ENCODE measurements around the gene UCHL5.
A peak's percentile ranks its signal among the peaks of the same experiment; 100 is the strongest.
"Not testable (repeated sequence)": the region's sequence is repeated elsewhere in the genome, so short reads cannot be mapped to it uniquely, and the experiment has no call there.

UCHL5 gene

DNA sequence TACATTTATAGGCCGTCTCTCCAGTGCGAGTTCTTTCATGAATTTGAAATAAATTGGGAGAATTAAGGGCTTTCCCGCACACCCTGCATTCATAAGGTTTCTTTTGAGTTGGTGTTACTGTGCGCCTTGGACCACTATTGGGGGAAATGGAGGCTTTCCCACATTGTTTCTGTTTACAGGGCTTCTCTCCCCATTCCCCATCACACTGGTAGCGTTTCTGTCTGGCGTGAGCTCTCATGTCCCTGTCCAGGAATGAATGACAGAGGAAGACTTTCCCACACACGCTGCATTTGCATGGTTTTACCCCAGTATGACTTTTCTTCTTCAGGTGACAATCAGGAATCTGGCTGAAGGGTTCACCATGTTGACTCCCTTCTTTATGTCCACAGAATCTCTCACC lies 65.0 kb downstream of the UCHL5 start:
- H3K27ac Mint-ChIP-seq: no peak overlapping the region
- peaks cover 5% of the 10 kb centered on the region for H3K36me3 Mint-ChIP-seq
- no peaks in the 10 kb centered on the region for H3K9me3 Mint-ChIP-seq
- DNase-seq (ENCODE audit: low spot score in 2 of 2) (no peak), ATAC-seq (no peak)
- peaks cover 16% of the 10 kb centered on the region for H3K4me1 Mint-ChIP-seq
- no peak overlapping the region for H3K4me3 Mint-ChIP-seq

DNA sequence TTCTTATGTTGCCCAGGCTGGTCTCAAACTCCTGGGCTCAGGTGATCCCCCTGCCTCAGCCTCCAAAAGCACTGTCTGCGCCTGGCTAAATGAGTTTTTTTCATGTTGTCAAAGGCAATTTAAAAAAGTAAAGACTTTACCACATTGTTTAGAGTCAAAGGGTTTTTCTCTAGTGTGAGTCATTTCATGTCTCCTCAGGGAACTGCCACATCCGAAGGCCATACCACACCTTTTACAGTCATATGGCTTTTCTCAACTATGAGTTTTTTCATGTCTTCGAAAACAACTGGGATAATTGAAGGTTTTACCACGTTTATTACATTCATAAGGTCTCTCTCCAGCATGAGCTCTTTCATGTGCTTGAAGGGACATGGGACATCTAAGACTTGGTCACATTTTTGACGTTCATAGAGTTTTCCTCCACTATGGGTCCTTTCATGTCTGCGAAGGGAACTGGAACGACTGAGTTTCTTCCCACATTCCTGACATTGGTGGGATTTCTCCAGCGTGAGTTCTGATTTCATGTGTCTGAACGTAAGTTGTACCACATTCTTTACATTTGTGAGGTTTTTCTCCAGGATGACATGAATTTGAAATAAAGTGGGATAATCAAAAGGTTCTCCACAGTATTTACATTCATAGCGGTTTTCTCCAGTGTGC lies 65.6 kb downstream of the UCHL5 start:
- no peak for DNase-seq (ENCODE audit: low spot score in 2 of 2)
- H3K4me3 Mint-ChIP-seq: no peak overlapping the region
- no peak overlapping the region for H3K27ac Mint-ChIP-seq
- H3K36me3 Mint-ChIP-seq: peaks cover 5% of the 10 kb centered on the region
- ATAC-seq: peak; percentile 91
- H3K9me3 Mint-ChIP-seq: no peaks in the 10 kb centered on the region
- peaks cover 13% of the 10 kb centered on the region for H3K4me1 Mint-ChIP-seq

DNA sequence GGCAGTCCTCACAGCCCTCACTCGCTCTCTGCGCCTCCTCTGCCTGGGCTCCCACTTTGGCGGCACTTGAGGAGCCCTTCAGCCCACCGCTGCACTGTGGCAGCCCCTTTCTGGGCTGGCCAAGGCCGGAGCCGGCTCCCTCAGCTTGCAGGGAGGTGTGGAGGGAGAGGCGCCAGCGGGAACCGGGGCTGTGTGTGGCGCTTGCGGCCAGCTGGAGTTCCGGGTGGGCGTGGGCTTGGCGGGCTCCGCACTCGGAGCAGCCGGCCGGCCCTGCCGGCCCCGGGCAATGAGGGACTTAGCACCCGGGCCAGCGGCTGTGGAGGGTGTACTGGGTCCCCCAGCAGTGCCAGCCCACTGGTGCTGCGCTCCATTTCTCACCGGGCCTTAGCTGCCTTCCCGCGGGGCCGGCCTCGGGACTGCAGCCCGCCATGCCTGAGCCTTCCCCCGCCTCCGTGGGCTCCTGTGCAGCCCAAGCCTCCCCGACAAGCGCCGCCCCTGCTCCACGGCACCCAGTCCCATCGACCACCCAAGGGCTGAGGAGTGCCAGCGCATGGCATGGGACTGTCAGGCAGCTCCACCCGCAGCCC lies 72.3 kb downstream of the UCHL5 start:
- DNase-seq (ENCODE audit: low spot score in 2 of 2); ATAC-seq; H3K4me3 Mint-ChIP-seq; H3K9me3 Mint-ChIP-seq; H3K36me3 Mint-ChIP-seq: not testable (repeated sequence)
- Mint-ChIP-seq H3K27ac (peak overlapping the region; percentile 55), H3K4me1 (peaks cover 27% of the 10 kb centered on the region)

DNA sequence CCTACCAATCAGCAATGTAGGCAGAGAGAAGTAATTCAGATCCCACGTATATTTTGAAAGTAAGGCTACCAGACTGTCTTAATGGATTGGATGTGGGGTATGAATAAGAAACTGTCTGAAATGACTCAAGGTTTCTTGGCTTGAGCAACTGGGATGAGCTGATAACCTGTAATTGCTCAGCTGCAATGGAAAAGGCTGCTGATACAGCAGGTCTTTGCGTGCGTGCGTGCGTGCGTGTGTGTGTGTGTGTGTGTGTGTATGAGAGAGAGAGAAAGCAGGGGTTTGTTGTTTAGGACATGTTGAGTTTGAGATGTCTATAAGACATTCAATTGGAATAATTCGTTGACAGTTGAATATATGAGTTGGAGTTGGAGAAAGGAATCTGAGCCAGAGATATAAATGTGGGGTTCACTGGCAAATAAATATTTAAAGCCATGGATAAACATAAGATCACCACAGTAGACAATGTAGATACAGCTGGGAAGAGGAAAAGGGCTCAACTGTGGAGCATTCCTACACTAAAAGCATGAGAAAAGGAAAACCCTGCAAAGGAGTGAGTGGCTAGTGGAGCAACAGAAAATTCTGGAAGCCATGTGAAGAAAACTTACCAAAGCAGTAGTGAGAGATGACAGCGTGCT lies 72.9 kb downstream of the UCHL5 start:
- Mint-ChIP-seq H3K27ac (peak overlapping the region; percentile 55), H3K36me3 (peaks cover 6% of the 10 kb centered on the region), H3K9me3 (no peaks in the 10 kb centered on the region), H3K4me3 (no peak overlapping the region), H3K4me1 (peaks cover 27% of the 10 kb centered on the region)
- ATAC-seq (peak; percentile 74), DNase-seq (ENCODE audit: low spot score in 2 of 2) (peak in 1 of 2 donors; percentile 64)

DNA sequence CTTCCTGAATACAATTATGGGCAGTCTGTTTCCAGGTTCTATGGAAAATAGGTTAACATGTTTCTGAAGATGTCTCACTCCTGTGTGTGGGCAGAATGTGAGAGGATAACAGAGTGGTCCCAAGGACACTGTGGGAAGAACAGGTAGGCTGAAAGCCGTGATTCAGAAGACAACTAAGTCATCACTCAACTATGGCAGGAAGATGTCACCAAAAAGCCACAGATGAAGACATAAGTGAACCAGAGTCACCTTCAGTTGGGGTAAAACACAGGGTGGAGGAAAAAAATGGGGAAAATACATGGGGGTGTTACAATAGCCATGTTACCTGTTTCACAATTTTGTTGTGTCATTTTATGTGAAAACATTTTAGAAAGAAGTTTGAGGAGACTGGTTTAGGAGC lies 75.1 kb downstream of the UCHL5 start:
- ATAC-seq (peak; percentile 85), DNase-seq (ENCODE audit: low spot score in 2 of 2) (no peak)
- Mint-ChIP-seq H3K4me1 (peaks cover 32% of the 10 kb centered on the region), H3K9me3 (no peaks in the 10 kb centered on the region), H3K27ac (peak overlapping the region; percentile 63), H3K36me3 (peaks cover 6% of the 10 kb centered on the region), H3K4me3 (peak overlapping the region; percentile 23)

DNA sequence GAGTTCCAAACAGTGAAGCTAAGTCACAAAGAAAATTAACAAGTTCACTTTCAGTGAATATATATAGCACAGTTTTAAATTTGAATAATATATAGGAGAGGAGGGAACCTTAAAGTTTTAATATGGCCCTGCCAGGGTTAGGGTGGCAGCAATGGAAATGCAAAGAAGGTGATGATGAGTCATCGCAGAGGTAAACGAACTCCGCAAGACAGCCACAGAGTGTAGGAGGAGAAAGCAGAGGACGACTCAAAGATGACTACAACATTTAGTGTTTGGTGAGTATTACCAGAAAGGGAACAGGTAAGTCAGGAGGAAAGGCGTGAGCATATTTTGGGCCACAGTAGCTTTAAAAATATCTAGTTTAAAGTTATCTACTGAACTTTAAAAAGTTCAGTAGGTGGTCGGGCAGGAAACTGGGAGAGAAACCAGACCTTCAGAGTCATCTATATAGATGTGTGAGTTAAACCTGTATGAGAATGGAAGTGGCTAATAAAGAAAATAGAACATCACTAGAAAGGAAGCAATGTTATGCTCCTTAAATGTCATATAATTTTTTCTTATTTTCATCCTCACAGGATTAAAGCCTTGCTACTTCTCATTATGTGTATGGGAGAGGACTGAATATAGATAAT lies 75.7 kb downstream of the UCHL5 start:
- peaks cover 38% of the 10 kb centered on the region for H3K4me1 Mint-ChIP-seq
- peaks cover 6% of the 10 kb centered on the region for H3K36me3 Mint-ChIP-seq
- peak; percentile 89 for ATAC-seq
- H3K9me3 Mint-ChIP-seq: no peaks in the 10 kb centered on the region
- H3K27ac Mint-ChIP-seq: peak overlapping the region; percentile 63
- no peak for DNase-seq (ENCODE audit: low spot score in 2 of 2)
- H3K4me3 Mint-ChIP-seq: peak overlapping the region; percentile 23

DNA sequence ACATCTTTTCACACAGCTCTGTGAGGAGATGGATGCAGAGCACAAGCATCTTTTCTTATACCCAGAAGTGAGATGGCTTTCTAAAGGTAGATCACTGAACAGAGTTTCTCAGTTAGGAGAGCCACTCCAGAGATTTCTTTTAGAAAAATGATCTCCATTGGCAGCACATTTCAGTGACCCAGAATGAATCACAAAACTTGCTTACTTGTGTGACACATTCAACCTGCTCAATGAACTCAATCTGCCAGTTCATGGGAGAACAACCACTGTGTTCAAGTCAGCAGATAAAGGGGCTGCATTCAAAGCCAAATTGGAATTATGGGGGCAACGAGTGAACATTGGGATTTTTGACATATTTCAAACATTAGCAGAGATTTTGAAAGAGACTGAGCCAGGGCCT lies 78.3 kb downstream of the UCHL5 start:
- H3K27ac Mint-ChIP-seq: no peak overlapping the region
- H3K4me1 Mint-ChIP-seq: peaks cover 35% of the 10 kb centered on the region
- H3K36me3 Mint-ChIP-seq: peaks cover 6% of the 10 kb centered on the region
- ATAC-seq (no peak), DNase-seq (ENCODE audit: low spot score in 2 of 2) (no peak)
- no peaks in the 10 kb centered on the region for H3K9me3 Mint-ChIP-seq
- no peak overlapping the region for H3K4me3 Mint-ChIP-seq

DNA sequence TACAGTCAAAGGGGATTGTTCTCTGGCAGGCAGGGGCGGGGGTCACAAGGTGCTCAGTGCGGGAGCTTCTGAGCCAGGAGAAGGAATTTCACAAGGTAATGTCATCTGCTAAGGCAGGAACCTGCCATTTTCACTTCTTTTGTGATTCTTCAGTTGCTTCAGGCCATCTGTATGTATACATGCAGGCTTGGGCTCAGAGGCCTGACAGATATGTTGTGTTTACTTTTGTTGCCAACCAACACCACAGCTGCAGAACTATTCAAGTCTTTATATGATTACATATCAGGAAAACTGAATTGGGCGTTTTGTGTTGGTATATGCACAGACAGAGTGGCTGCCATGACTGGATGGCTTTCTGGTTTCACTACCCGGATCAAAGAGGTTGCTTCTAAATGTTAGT lies 78.8 kb downstream of the UCHL5 start:
- not testable (repeated sequence) for ATAC-seq; H3K36me3 Mint-ChIP-seq; DNase-seq (ENCODE audit: low spot score in 2 of 2); H3K9me3 Mint-ChIP-seq; H3K4me3 Mint-ChIP-seq; H3K27ac Mint-ChIP-seq
- peaks cover 30% of the 10 kb centered on the region for H3K4me1 Mint-ChIP-seq

DNA sequence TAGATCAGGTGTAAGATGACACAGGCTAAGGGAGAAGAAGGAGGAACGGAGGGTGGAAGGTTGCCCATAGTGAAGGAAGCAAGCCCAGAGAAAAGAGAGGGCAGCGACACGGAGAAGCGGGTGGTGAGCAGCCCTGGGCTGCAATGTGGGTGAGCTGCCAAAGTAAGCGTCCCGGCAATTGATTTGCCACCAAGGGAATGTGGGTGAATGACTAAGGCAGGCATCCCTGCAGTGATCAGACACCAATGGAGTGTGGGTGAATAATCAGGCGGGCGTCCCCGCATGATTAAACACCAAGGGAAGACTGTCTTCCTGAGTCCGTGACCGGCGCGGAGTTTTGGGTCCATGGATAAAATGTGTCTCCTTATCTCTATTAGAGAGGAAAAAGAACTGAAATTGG lies 79.6 kb downstream of the UCHL5 start:
- no peak overlapping the region for H3K4me3 Mint-ChIP-seq
- H3K27ac Mint-ChIP-seq: no peak overlapping the region
- peaks cover 6% of the 10 kb centered on the region for H3K36me3 Mint-ChIP-seq
- DNase-seq (ENCODE audit: low spot score in 2 of 2): no peak
- ATAC-seq: no peak
- H3K4me1 Mint-ChIP-seq: peaks cover 28% of the 10 kb centered on the region
- H3K9me3 Mint-ChIP-seq: no peaks in the 10 kb centered on the region

DNA sequence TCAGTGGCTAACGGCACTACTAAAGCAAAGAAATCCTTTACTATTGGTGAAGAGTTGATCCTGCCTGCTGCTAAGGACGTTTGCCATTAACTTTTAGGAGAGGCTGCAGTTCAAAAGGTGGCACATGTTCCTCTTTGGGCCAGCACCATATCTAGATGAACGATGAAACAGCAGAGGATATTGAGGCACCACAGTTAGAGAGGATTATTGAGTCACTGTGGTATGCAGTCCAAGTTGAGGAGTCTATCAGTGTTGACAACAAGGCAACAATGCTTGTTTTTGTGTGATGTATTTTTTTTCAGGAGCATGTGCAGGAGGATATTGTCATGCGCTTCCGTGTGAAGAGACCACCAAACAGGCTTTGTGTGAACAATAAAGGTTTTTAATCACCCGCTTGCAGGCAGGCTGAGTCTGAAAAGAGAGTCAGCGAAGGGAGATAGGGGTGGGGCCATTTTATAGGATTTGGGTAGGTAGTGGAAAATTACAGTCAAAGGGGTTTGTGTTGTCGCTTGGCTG lies 80.9 kb downstream of the UCHL5 start:
- peak; percentile 50 for ATAC-seq
- H3K4me1 Mint-ChIP-seq: peaks cover 16% of the 10 kb centered on the region
- H3K9me3 Mint-ChIP-seq: no peaks in the 10 kb centered on the region
- no peak for DNase-seq (ENCODE audit: low spot score in 2 of 2)
- peak overlapping the region; percentile 24 for H3K27ac Mint-ChIP-seq
- H3K4me3 Mint-ChIP-seq: no peak overlapping the region
- H3K36me3 Mint-ChIP-seq: peaks cover 2% of the 10 kb centered on the region

DNA sequence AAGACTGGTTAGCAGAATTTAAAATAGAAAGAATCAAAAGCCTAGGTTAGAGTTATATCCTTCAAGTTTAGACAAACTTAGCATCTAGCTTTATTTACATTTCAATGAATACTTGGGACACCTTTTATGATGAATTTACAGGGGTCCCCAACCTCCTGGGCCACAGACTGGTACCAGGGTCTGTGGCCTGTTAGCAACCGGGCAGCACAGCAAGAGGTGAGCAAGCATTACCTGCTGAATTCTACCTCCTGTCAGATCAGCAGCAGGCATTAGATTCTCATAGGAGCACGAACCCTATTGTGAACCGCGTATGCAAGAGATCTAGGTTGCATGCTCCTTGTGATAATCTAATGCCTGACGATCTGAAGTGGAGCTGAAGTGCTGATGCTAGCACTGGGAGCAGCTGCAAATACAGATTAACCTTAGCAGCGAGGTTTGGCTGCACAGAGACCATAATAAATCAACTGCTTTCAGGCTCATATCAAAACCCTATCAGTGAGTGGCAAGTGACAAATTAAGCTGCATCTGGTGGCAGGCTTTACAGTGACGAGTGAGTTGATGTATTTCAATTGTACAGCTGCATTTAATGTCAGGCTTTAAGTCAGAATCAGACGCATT lies 82.0 kb downstream of the UCHL5 start:
- H3K36me3 Mint-ChIP-seq: no peaks in the 10 kb centered on the region
- ATAC-seq (no peak), DNase-seq (ENCODE audit: low spot score in 2 of 2) (no peak)
- H3K4me1 Mint-ChIP-seq: peaks cover 15% of the 10 kb centered on the region
- H3K27ac Mint-ChIP-seq: no peak overlapping the region
- no peak overlapping the region for H3K4me3 Mint-ChIP-seq
- no peaks in the 10 kb centered on the region for H3K9me3 Mint-ChIP-seq

DNA sequence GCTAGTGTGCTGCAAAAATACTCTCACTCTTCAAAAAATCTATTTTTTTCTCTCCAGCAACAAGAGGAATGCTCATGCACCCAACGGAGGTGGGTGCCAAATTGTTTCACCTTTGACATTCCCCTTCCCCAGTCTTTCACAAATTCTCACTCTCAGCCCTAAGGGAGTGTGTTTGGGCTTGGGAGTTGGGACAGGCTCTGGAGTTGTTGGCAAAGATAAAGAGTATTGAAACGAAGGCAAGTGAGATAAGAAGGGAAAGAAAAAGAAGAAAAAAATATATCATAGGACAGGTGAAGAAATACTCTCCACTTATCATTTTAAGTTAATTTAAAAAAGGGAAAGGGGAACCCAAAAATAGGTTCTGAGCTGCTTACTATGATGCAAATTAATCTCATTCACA lies 82.6 kb downstream of the UCHL5 start:
- DNase-seq (ENCODE audit: low spot score in 2 of 2) (no peak), ATAC-seq (no peak)
- Mint-ChIP-seq H3K36me3 (no peaks in the 10 kb centered on the region), H3K9me3 (no peaks in the 10 kb centered on the region), H3K4me1 (peaks cover 15% of the 10 kb centered on the region), H3K27ac (no peak overlapping the region), H3K4me3 (no peak overlapping the region)

DNA sequence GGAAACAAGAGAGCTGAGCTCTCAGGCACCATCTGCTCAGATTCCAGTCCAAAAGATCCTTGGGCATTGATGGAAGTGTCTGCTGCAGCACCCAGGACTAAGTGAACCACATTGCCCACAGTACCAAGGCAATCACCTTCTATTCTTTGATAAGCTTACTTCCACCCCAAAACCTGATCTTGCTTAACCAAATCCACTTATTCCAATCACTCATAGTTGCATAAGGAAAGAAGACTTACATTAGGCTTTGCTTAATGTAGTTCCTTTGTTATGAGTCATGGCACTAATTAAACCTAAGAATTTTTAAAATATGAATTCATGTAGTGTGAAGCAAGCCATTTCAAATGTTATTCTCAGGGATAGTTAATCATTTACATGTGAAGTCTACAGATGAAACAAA lies 84.5 kb downstream of the UCHL5 start:
- no peak overlapping the region for H3K4me3 Mint-ChIP-seq
- peaks cover 15% of the 10 kb centered on the region for H3K4me1 Mint-ChIP-seq
- ATAC-seq (no peak), DNase-seq (ENCODE audit: low spot score in 2 of 2) (no peak)
- H3K9me3 Mint-ChIP-seq: no peaks in the 10 kb centered on the region
- H3K36me3 Mint-ChIP-seq: no peaks in the 10 kb centered on the region
- H3K27ac Mint-ChIP-seq: no peak overlapping the region

DNA sequence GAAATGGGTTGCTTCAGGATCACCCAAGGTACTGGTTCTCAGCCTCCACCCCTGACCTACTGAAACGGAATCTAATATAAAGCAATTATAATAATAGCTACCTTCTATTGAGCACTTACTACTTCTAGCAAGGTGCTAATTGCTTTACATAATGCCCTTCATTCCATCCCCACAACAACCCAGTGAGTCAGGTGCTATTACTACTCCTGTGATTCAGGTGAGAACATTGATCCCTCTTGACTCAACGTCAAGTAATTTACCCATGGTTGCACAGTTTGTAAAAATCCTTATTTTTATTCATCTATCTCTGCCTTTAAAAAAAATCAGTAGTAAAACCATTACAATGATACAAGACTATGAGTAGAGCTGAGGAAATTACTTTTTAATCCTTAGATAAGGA lies 85.2 kb downstream of the UCHL5 start:
- ATAC-seq (no peak), DNase-seq (ENCODE audit: low spot score in 2 of 2) (no peak)
- Mint-ChIP-seq H3K27ac (no peak overlapping the region), H3K36me3 (no peaks in the 10 kb centered on the region), H3K4me3 (no peak overlapping the region), H3K4me1 (peaks cover 9% of the 10 kb centered on the region), H3K9me3 (no peaks in the 10 kb centered on the region)

DNA sequence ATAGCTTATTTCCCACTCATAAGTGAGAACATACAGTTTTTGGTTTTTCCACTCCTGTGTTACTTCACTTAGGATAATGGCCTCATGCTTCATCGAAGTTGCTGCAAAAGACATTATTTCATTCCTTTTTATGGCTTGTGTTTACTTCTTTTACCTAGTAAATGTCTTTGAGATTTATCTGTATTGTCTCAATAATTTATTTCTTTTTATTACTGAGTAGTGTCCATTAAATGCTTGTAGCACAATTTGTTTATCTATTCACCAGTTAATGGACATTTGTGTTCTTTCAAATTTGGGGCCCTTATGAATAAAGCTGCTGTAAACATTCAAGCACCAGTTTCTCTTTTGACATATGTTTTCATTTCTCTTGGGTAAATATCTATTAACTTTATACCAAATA lies 86.0 kb downstream of the UCHL5 start:
- H3K27ac Mint-ChIP-seq: no peak overlapping the region
- H3K4me3 Mint-ChIP-seq: no peak overlapping the region
- ATAC-seq (no peak), DNase-seq (ENCODE audit: low spot score in 2 of 2) (no peak)
- H3K36me3 Mint-ChIP-seq: no peaks in the 10 kb centered on the region
- H3K9me3 Mint-ChIP-seq: no peaks in the 10 kb centered on the region
- H3K4me1 Mint-ChIP-seq: peaks cover under 1% of the 10 kb centered on the region
